ENCODE results near the gene LY86.

The LY86 gene

GRCh38 chr6:6588064-6588923, at the start of gene LY86:
Gene LY86, plus strand, starts transcription at chr6:6588720. Its CDS starts 15 bp downstream, at chr6:6588735.
- DNase-seq (ENCODE audit: low read depth): no peak

GRCh38 chr6:6539036-6539435, 49.5 kb upstream of the LY86 start:
- DNase-seq (ENCODE audit: low read depth): no peak

GRCh38 chr6:6542357-6542756, 46.2 kb upstream of the LY86 start:
- DNase-seq (ENCODE audit: low read depth): no peak

GRCh38 chr6:6543181-6543879, 45.2 kb upstream of the LY86 start:
- no peak for DNase-seq (ENCODE audit: low read depth)

- DNase-seq (ENCODE audit: low read depth): no peak
Measured at GRCh38 chr6:6545616-6546317, 42.8 kb upstream of the LY86 start.

- DNase-seq (ENCODE audit: low read depth): no peak
Measured at GRCh38 chr6:6546318-6547109, 42.0 kb upstream of the LY86 start.

- DNase-seq (ENCODE audit: low read depth): peak; percentile 65
Measured at GRCh38 chr6:6547110-6547879, 41.2 kb upstream of the LY86 start.

- DNase-seq (ENCODE audit: low read depth): no peak
Measured at GRCh38 chr6:6556161-6556737, 32.3 kb upstream of the LY86 start.

GRCh38 chr6:6556738-6557503, 31.6 kb upstream of the LY86 start:
- DNase-seq (ENCODE audit: low read depth): no peak

GRCh38 chr6:6557504-6557839, 31.0 kb upstream of the LY86 start:
- DNase-seq (ENCODE audit: low read depth): no peak

GRCh38 chr6:6557886-6558285, 30.6 kb upstream of the LY86 start:
- no peak for DNase-seq (ENCODE audit: low read depth)

- DNase-seq (ENCODE audit: low read depth): no peak
Measured at GRCh38 chr6:6559994-6560570, 28.4 kb upstream of the LY86 start.

- no peak for DNase-seq (ENCODE audit: low read depth)
Measured at GRCh38 chr6:6560909-6561308, 27.6 kb upstream of the LY86 start.

- no peak for DNase-seq (ENCODE audit: low read depth)
Measured at GRCh38 chr6:6564154-6564553, 24.4 kb upstream of the LY86 start.

GRCh38 chr6:6565069-6565468, 23.5 kb upstream of the LY86 start:
- DNase-seq (ENCODE audit: low read depth): no peak

- DNase-seq (ENCODE audit: low read depth): no peak
Measured at GRCh38 chr6:6565488-6565887, 23.0 kb upstream of the LY86 start.

- no peak for DNase-seq (ENCODE audit: low read depth)
Measured at GRCh38 chr6:6566766-6567165, 21.8 kb upstream of the LY86 start.

- DNase-seq (ENCODE audit: low read depth): no peak
Measured at GRCh38 chr6:6569096-6569810, 19.3 kb upstream of the LY86 start.

GRCh38 chr6:6569811-6570164, 18.7 kb upstream of the LY86 start:
- no peak for DNase-seq (ENCODE audit: low read depth)

Measured in activated T-helper 9 cell treated with anti-CD3 and anti-CD28 coated beads, Interleukin-2, amount 50 U/mL, for 16 hours (primary cell).